KOPT-K1 (cell line): ENCODE data around the gene SMAD6.

Experiments
- H3K27ac ChIP-seq: fragments of 200-600 bp; sonication (generic); 2 replicates; pipeline ENCODE4 v1.5.1; 2016; ENCODE audit warnings: antibody characterized with exemption, mild to moderate bottlenecking, low read depth, low read length; ENCODE audit not compliant: poor library complexity, severe bottlenecking
- H3K36me3 ChIP-seq: fragments of 200-600 bp; sonication (generic); 2 replicates; pipeline ENCODE4 v1.5.1; 2017; ENCODE audit warnings: antibody characterized with exemption, mild to moderate bottlenecking, low read length, moderate library complexity; ENCODE audit not compliant: insufficient read depth
- H3K9me3 ChIP-seq: fragments of 200-600 bp; sonication (generic); 2 replicates; pipeline ENCODE4 v1.5.1; 2017; ENCODE audit warnings: antibody characterized with exemption, low read length, mild to moderate bottlenecking; ENCODE audit not compliant: insufficient read depth, poor library complexity, severe bottlenecking

SMAD6 gene

GRCh38 chr15:66831801-66832390, 129.9 kb downstream of the SMAD6 start:
- no peaks in the 10 kb centered on the region for H3K9me3 ChIP-seq
- no peaks in the 10 kb centered on the region for H3K36me3 ChIP-seq
- H3K27ac ChIP-seq = no peak overlapping the region
